ENCODE data around the gene PXT1.
"Not testable (repeated sequence)": the region's sequence is repeated elsewhere in the genome, so short reads cannot be mapped to it uniquely, and the experiment has no call there.

PXT1 gene

DNA sequence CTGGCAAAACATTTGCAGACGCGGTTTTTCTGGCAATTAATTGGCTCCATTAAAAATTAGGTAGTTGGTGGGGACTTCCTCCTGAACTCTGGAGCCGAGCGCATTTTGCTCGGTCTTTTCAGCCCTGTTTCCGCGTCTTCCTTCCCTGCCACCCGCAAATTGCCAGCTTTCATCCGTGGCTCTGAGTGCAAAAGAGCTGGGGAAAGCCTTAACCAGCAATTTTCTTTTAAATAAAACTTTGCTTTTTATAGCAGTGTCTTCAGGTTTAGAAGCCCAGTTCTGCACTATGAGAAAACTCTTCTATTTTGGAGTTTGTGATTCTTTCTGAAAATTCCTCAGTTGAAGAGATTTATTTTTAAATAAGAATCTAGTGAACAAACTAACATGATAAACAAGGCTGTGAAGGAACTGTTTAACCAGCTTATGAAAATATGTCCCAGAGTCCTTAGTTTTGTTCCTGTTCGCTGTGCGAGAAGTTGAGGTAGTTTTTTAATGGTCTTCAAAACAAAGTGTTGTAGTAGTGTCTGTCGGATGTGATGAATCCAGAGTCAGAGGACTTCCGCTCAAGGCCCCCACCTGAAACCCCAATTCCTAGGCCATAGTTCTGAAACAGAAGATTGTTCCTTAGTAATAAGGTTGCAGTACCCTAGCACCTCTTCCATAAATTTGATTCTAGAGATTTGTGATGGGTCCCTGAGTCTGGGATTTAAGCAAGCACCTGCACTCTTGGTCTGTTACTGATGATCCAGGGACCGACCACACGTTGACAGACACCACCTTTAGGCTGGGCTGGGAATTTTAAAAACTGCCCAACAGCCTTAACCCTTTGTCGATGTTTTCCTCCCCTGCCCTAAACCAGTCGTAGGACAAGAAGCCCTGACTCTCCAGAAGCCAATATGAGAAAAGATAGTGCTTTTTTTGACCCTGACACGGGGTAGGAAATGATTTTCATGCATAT, 1.1 kb upstream of the PXT1 start:
- no peak for DNase-seq

DNA sequence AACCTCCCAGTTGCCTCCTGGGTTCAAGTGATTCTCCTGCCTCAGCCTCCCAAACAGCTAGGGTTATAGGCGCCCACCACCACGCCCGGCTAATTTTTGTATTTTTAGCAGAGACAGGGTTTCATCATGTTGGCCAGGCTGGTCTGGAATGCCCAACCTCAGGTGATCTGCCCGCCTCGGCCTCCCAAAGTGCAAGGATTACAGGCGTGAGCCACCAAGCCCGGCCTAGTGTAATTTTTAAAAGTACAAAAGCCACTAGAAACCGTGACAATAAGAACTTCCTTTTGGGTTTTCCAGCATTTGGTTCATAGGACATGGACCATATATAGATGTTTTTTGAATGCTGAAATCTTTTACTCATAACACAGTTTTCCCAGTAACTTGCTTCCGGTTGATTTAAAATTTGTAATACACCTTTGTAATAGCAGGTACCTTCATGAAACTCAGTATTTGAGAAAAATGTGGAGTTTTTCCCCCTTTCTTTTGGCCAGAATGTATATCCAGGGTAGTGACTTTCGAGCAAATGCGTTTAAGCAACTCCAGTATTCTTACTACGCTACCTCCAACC, 467 bp downstream of the PXT1 start:
- no peak for DNase-seq

DNA sequence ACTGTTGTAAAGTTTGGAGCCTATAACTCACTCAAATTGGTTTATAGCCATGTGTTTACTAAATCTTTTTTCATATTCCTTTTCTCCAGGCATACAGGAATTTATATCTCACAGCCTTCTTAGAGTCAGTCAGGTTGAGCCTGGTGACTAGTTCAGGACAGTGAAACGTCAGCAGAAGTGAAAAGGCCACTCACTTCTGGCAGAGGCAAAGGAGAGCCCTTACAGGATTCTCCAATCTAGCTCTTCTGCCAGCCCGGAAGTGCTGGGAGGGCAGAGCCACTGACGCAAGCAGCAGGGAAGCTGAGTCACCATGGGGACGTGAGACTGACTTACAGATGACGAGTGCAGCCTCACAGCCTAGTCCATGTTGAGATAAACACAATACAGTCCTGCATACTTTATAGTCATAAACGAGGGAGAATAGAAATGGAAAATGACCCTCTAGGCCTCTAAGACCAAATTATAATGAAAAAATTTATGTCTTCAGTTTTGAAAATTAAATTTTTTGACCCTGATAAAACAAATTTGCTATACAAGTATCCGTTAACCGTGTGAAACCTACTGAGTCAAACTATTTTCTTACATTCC, 1.3 kb downstream of the PXT1 start:
- DNase-seq = peak; percentile 72

DNA sequence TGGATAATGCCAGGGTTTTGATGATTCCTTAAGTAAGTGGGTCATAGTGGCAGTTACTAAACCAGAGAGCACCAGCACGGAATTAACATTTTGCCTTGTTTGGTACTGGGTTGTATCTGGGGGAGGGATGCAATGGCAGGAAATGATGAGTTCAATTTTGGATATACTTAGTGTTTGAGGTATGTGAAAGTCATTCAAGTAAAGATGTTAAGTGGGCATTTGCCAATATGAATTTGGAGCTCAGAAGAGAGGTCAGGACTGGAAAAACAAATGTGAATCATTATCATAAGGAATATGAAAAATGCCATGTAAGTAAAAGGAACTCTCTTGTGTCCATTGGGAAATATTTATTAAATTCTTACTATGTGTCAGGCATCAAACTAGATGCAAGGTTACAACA, 6.2 kb downstream of the PXT1 start:
- DNase-seq = no peak

DNA sequence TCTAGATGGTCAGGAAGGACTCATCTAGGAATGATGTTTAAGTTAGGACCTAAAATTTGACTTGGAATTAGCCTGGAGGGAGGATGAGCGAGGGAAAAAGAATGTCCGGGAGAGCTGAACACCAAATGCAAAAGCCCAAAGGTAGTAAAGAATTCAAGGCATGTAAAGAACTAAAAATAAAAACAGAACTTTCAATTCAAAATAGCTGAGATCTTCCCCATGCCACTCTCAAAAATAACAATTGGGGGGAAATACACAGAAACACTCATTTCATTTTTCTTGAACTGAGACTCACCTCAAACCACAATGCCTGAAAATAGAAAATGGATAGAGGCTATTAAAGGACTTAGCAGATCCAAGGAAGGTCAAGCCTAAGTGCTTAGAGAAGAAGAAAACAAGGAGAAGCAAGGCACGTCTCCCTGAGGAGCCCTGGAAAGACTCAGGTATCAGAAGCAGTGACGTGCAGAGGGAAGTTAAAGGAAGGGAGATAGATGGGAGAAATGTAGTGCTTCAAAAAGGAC, 10.4 kb downstream of the PXT1 start:
- no peak for DNase-seq

DNA sequence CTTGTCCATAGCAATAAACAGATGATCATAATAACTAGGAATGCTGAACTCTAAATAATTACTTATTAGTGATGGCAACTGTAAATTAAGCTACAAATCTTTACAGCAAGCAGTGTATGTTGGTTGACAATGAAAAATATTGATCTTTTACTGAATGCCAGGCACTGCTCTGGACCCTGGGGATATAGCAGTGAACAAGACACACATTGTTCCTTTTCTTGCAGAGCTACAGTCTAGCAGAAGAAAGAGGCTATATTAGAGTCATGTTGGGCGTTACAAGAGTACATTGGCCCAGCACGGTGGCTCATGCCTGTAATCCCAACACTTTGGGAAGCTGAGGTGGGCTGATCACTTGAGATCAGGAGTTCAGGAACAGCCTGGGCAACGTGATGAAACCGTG, 11.5 kb downstream of the PXT1 start:
- DNase-seq = no peak

DNA sequence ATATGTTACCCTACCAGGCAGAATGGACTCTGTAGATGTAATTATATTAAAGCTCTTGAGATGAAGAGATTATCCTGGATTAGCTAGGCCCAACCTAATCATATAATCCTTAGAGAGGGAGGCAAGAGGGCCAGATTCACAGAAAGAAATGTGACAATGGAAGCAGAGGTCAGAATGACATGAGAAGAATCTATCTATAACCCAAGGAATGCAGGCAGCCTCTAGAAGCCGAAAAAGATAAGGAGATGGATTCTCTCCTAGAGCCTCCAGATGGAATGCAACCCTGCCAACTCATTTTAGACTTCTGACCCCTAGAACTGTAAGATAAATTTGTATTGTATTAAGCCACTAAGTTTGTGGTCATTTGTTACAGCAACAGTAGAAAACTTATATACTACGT, 12.3 kb downstream of the PXT1 start:
- no peak for DNase-seq

DNA sequence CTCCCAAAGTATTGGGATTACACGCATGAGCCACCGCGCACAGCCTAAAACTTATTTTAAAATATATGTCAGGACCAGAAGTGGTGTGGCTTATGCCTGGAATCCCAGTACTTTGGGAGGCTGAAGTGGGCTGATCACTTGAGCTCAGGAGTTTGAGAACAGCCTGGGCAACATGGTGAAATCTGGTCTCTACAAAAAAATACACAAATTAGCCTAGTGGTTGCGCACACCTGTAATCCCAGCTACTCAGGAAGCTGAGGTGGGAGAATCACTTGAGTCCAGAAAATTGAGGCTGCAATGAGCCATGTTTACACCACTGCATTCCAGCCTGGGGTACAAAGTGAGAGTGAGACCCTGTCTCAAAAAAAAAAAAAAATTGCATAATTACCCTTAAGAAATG, 13.7 kb downstream of the PXT1 start:
- no peak for DNase-seq

DNA sequence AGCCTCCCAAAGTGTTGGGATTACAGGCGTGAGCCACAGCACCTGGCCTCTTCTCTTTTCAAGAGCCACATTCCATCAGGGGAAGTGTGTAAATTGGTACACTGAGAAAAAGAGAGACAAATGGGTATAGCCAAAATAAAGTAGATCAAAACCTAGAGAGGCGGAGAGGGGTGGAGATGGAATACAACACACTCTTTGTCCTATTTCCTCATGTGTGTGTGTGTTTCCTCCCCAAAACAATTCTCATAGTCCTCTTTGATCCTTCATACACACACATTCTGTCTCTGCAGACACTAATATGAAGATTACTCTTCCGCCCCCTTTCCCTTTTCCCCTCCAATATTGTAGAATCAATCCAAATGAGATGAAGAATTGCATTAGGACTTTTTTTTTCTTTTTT, 16.0 kb downstream of the PXT1 start:
- no peak for DNase-seq

DNA sequence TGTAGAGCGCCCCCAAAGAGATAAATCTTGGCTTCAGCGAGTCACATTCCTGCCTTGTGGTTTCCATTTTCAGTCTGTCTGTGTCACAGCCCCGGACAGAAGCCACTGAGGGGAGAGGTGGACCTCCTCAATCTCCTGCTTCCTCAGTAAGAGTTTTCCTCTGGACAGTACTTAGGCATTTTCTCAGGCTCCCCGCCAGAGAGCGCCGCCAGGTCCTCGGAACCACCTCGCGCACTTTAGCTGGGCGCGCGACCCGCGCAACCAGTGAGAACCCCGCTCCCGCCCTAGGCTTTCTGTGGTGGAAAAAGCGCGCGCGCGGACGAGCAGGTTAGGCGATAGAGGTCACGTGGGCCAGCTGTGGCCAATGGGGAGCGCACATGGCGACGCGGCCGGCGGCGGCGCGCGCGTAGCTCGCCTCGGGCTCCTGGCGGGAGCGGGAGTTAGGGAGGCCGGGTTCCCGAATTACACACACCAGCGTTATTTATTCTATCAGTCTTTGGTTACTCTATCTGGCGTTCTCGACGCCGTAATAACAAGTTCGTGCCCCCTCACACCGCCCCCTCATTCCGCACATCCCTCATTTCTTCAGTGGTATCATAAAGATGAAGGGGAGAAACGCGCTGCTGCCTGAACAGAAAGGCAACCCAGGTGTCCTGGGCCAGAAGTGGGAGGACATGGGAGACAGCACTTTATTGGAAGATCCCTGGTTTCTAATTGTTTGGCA, 19.4 kb downstream of the PXT1 start:
- DNase-seq = peak; percentile 97

DNA sequence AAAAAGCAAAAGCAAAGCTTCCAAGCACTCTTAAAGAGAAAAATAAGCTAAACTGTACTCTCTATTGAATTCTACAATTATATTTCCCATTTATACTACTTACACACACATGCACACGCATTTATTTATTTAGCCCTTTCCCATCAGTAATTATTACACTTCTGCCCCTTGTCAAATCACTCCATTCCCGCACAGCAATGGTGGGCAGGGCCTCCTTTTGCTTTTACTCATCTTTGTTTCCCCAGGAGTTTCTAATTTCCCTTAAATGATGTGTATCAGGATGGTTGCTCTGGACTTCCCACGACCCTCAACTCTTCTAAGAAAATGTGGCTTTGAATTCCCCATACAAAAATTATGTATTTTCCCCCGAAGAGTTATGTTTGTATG, 19.9 kb downstream of the PXT1 start:
- DNase-seq = no peak

DNA sequence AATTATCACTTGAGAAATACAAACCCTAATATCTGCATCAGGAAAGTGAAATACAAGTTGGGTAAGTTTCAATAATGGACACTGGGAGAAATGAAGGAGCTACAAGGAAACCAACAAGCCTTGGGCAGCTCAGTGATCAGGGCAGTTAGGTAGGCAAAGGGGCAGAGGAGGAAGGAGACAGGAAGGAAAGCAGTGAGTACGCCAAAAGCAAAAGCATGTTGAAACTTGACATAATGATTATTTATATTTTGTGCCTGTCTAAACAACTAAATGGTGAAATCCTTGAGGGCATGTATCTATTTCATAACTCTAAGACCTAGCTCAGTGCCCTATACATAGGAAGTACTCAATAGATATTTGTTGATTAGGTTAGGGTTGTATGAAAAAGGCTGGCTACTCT, 23.3 kb downstream of the PXT1 start:
- DNase-seq = no peak

DNA sequence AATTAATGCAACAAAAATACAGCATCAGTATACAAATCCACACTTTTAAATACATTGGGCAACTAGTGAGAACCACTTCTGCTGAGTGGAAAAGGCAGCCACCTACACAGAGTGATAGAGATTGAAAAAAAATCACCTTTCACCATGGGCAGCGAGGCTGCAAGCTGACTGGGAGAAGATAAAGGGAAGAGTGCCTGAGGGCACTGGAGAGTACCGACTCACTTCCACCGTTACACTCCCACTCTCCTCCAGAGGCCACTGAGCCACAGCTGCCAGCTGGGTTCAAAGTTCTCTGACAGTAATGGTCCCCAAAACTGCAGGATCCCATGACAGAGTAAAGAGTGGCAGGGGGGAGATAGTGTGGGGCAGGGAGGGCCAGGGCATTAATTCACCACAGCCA, 24.1 kb downstream of the PXT1 start:
- DNase-seq = no peak

DNA sequence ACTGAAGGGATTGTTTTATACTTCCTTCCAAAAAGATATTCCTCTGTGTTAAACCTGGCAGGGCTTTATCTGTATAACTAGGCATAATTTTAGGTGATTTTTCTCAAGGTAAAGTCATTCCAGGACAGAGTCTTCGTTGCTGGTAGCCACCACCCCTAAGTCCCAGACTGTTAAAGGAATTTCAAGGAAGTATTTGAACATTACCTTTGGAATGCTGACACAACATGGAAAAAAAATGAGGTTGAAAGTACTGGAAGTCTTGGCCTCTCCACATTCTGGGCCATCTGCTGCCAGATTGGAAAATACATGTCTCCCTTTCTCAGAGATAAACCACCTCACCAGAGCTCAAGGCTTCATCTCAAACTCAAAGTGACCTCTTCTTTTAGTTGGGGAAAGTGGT, 28.2 kb downstream of the PXT1 start:
- no peak for DNase-seq

DNA sequence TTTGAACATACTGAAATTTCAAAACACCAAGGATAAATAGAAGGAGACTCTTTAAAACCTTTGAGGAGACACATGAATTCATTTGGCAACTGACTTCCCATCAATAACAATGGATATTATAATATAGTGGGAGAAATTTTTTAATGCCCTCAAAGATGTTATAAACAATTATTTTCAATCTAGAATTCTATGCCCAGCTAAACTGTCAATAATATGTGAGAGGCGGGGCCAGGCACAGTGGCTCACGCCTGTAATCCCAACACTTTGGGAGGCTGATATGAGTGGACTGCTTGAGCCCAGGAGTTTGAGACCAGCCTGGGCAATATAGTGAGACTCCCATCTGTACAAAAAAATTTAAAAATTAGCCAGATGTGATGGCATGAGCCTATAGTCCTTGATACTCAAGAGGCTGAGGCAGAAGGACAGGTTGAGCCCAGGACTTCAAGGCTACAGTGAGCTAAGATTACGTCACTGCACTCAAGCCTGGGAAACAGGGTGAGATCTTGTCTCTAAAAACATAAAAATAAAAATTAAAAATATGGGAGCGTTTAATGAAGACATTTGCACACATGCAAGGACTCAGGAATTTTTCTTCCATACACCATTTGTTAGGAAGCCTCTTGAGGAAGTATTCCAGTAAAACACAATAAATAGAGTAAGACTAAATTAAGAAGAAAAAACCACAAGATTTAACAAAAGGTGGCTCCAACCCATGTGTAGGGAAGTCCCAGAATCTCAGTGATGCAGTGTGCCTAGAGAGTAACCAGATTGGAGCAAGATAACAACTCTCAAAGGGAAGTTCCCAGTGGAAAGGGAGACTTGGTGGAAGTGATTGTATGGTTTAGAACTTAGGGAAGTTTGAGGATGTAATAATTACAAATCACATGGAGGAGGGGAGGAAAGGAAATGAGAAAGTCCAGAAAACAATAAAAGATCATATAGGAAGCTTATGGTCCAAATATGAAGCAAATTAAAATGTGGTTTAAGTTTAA, 28.9 kb downstream of the PXT1 start:
- no peak for DNase-seq

DNA sequence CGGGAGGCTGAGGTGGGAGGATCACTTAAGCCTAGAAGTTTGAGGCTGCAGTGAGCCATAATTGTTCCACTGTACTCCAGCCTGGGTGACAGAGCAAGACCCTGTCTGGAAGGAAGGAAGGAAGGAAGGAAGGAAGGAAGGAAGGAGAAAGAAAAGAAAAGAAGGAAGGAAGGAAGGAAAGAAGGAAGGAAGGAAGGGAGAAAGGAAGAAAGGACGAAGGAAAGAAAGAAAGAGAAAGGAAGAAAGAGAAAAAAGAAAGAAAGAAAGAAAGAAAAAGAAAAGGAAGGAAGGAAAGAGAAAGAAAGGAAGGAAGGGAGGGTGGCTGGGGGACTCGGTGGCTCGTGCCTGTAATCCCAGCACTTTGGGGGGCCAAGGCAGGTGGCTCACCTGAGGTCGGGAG, 32.9 kb downstream of the PXT1 start:
- DNase-seq = not testable (repeated sequence)

DNA sequence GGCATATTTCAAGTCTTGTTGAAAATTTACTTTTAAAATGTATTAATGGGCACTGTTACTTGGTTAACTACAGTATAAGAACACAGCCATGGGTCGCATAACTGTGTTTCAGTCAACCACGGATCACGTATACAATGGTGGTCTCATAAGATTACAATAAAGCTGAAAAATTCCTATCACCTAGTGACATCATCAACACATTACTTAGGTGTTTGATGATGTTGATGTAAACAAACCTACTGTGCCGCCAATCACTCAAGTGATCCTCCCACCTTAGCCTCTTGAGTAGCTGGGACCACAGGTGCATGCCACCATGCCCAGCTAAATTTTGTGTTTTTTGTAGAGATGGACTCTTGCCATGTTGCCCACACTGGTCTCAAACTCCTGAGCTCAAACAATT, 38.5 kb downstream of the PXT1 start:
- no peak for DNase-seq

DNA sequence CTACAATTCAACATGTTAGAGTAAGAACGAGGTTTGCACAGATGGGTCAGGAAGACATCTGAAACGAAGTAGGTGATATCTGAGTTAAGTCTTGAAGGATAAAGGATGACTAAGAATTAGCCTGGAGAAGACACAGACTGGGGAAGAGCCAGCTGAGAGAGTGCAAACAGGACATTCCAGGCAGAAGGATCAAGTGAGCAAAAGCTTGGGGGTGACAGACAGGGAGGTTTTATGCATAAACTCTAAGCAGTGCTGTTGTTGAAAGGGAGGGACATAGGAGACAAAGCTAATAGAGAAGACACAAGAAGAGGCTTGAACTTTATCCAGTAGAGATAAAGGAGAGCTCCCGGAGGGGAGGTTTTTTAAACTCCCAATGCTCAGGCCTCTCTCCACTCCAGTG, 40.2 kb downstream of the PXT1 start:
- no peak for DNase-seq

DNA sequence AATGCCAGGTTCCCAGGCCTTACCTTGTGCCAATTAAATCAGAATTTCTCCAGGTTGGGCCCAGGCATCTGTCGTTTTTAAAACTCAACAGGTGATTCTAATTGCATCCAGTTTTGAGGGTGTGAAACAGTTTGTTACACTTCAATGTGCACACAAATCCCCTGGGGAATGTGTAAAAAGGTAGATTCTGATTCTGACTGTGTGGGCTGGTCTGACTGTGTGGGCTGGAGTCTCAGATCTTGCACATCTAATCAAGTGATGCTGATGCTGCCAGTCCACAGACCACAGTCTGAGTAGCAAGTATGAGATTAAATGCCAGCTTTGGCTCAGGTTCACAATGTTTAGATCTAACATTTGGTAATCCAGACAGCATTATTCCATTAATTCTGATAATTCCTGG, 42.7 kb downstream of the PXT1 start:
- no peak for DNase-seq

DNA sequence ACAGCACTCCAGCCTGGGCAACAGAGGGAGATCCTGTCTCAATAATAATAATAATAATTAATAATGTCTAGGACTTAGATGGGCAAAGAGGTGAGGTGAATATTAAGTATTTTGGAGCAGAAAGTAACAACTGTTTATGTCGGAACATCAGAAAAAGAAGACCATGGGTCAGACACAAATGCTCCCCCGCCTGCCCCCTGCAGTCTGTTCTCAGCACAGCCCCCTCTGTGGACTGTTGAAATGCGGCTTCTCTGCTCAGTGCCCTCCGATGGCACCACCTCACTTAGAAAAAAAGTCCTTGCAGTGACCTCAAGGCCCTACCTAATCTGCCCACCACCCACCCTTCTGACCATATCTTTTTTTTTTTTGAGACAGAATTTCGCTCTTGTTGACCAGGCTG, 50.0 kb downstream of the PXT1 start:
- DNase-seq = no peak

DNA sequence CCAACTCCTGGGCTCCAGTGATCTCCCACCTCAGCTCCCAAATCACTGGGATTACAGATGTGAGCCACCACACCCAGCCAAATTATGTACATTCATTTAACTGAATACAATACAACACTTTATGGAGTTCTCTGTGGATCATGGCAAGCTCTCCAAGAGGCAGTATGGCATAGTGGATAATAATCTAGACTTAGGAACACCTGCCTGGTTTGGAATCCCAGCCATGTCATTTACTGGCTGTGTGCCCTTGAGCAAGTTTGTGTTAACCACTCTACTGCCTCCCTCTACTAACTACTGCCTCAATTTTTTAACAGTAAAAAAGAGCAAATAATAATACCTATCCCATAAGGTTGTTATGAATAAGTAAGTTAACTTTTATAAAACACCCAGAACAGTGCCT, 53.3 kb downstream of the PXT1 start:
- DNase-seq = no peak

Data from activated CD4-positive, CD25-positive, alpha-beta regulatory T cell treated with anti-CD3 and anti-CD28 coated beads, Interleukin-2, amount 50 U/mL, for 72 hours (primary cell).